Kidney epithelial cell (primary cell): ENCODE results near the gene CNOT2. TPM values are rescaled to one million over a fixed set of nuclear protein-coding genes. Genes with fewer than 3 reads are reported as not detected.

Experiments
- DNase-seq: peaks from one replicate; pipeline ENCODE4 v3.0.0-alpha.2; 2010; ENCODE audit warnings: low read depth
- H3K27me3 ChIP-seq: 2 replicates; pipeline ENCODE4 v1.6.0; 2011; ENCODE audit warnings: low read length; ENCODE audit not compliant: control insufficient read depth, insufficient read depth
- H3K36me3 ChIP-seq: 2 replicates; pipeline ENCODE4 v1.5.1; 2011; ENCODE audit warnings: low read length; ENCODE audit not compliant: control insufficient read depth, insufficient read depth
- H3K4me3 ChIP-seq: 2 replicates; pipeline ENCODE4 v1.5.1; 2011; ENCODE audit warnings: low read depth, mild to moderate bottlenecking, control low read depth, low read length
- CTCF ChIP-seq: IDR thresholded peaks from 2 replicates; pipeline ENCODE4 v1.5.1; 2011; ENCODE audit warnings: mild to moderate bottlenecking, moderate library complexity, low read length, control low read depth, inconsistent platforms; ENCODE audit not compliant: insufficient read depth, poor library complexity, severe bottlenecking
- total RNA-seq: library from RNA; depleted of rRNA; stranded (reverse); fragments of >200 nt; gene quantifications from 2 replicates; pipeline ENCODE4 v1.2.3, GENCODE V29; 2015

Gene CNOT2
- total RNA-seq, 1 donor from 2014 or later = 96.8 TPM

GRCh38 chr12:70236990-70237389 is 6.2 kb upstream of the CNOT2 start:
- Histone ChIP-seq H3K27me3 (no peaks in the 10 kb centered on the region), H3K36me3 (peaks cover 2% of the 10 kb centered on the region), H3K4me3 (no peak overlapping the region)
- no peak for DNase-seq
- TF ChIP-seq CTCF = no peak

- TF ChIP-seq CTCF = no peak
- DNase-seq = no peak
- Histone ChIP-seq H3K27me3 (no peaks in the 10 kb centered on the region), H3K4me3 (no peak overlapping the region), H3K36me3 (peaks cover 2% of the 10 kb centered on the region)
Observed at GRCh38 chr12:70240673-70241072, 2.6 kb upstream of the CNOT2 start.

- H3K27me3 ChIP-seq = no peaks in the 10 kb centered on the region
- no peak for TF ChIP-seq CTCF
- no peak for DNase-seq
- no peak overlapping the region for H3K4me3 ChIP-seq
- peaks cover 2% of the 10 kb centered on the region for H3K36me3 ChIP-seq
Observed at GRCh38 chr12:70241845-70242244, 1.4 kb upstream of the CNOT2 start.

DNA sequence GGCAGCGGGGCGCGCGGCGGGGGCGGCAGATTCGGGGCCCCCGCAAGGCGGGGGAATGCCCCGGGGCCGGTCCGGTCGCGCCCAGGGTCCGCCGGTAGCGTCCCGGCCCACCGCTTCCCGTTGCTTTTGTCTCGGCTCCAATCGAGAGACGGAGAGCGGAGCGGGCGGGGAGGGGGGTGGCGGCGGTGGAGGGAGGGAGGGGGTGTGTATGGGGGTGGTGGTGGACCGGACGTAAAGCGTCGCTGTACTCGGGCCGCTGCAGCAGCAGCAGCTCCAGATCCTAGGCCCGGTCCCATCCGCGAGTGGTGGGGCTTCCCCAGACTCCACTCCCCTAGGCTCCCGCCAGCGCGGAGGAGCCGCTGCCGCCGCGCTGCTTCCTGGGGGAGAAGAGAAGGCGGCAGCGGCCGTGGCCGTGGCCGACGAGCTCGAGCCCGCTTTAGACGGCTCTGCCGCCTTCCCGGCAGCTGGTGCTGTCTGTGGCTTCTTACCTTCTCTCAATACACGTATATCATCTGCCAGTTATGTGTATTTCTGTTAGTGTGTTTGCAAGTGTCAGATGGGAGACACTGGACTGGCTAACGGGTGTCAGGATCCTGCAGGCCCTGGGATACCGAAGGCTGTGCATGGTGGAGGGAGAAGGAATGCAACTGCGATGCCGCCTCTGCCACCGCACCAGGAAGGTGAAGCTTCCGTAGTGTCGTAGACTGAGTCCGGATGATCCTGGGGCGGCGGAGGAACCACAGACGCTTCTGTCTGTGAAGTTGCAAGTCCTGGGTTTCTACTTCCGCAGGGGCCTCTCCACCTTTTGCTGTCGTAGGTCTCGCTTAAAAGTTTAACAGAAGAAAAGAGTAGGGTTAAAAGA is 508 bp downstream of the CNOT2 start:
- TF ChIP-seq CTCF = no peak
- H3K36me3 ChIP-seq = peaks cover 1% of the 10 kb centered on the region
- DNase-seq = no peak
- peak overlapping the region; percentile 90 for H3K4me3 ChIP-seq
- H3K27me3 ChIP-seq = no peaks in the 10 kb centered on the region

GRCh38 chr12:70244409-70244808 is 1.2 kb downstream of the CNOT2 start:
- DNase-seq = no peak
- no peak for TF ChIP-seq CTCF
- Histone ChIP-seq H3K36me3 (peaks cover 1% of the 10 kb centered on the region), H3K27me3 (no peaks in the 10 kb centered on the region), H3K4me3 (peak overlapping the region; percentile 90)

- Histone ChIP-seq H3K36me3 (no peaks in the 10 kb centered on the region), H3K4me3 (no peak overlapping the region), H3K27me3 (no peaks in the 10 kb centered on the region)
- TF ChIP-seq CTCF = no peak
- DNase-seq = no peak
Observed at GRCh38 chr12:70245458-70245857, 2.2 kb downstream of the CNOT2 start.
